Esophagus (tissue), 2 donors: ENCODE results near the gene FOXR1. TPM values are rescaled to one million over a fixed set of nuclear protein-coding genes. Genes with fewer than 3 reads are reported as not detected.
"Not testable (repeated sequence)": the region's sequence is repeated elsewhere in the genome, so short reads cannot be mapped to it uniquely, and the experiment has no call there.

Experiments used
- H3K27ac ChIP-seq, 2 donors: one replicate each; pipeline ENCODE4 v1.5.1; 2013; ENCODE audit warnings: low read depth in 2 of 2, mild to moderate bottlenecking in 2 of 2, inconsistent platforms in 1 of 2, low read length in 1 of 2, moderate library complexity in 1 of 2
- H3K27me3 ChIP-seq, 2 donors: one replicate each; pipeline ENCODE4 v1.6.1; 2013; ENCODE audit warnings: low read length in 2 of 2, control low read depth in 1 of 2, mild to moderate bottlenecking in 1 of 2; ENCODE audit not compliant: insufficient read depth in 2 of 2, control insufficient read depth in 1 of 2
- H3K36me3 ChIP-seq, 2 donors: one replicate each; pipeline ENCODE4 v1.6.1; 2013; ENCODE audit warnings: low read length in 1 of 2; ENCODE audit not compliant: control insufficient read depth in 2 of 2, insufficient read depth in 2 of 2
- H3K4me1 ChIP-seq, 2 donors: one replicate each; pipeline ENCODE4 v1.6.1; 2013; ENCODE audit warnings: low read length in 1 of 2; ENCODE audit not compliant: control insufficient read depth in 2 of 2, insufficient read depth in 2 of 2
- H3K4me3 ChIP-seq, 2 donors: one replicate each; pipeline ENCODE4 v1.5.1; 2013; ENCODE audit warnings: low read length in 2 of 2, mild to moderate bottlenecking in 2 of 2, low read depth in 1 of 2, moderate library complexity in 1 of 2
- H3K9me3 ChIP-seq, 2 donors: one replicate each; pipeline ENCODE4 v1.6.1; 2013; ENCODE audit warnings: mild to moderate bottlenecking in 2 of 2, low read depth in 1 of 2, low read length in 1 of 2, moderate library complexity in 1 of 2; ENCODE audit not compliant: control insufficient read depth in 2 of 2, insufficient read depth in 1 of 2
- WGBS, 2 donors: extraction: QIAGEN DNeasy Blood & Tissue Kit; methylation state at CpG; one replicate each; pipeline ENCODE4 v1.1.7; 2013; 5-methylcytosine and 5-hydroxymethylcytosine counted together
- polyA plus RNA-seq, 2 donors: library from polyadenylated mRNA; stranded (reverse); fragments of 200-250 nt; gene quantifications; one replicate each; pipeline ENCODE4 v1.2.3, GENCODE V29; 2013
- donor health status: healthy with polysubstance abuse.
- donor health status: Bipolar disorder and iron deficiency.

Gene FOXR1
- polyA plus RNA-seq, 2 donors, result not detected

DNA sequence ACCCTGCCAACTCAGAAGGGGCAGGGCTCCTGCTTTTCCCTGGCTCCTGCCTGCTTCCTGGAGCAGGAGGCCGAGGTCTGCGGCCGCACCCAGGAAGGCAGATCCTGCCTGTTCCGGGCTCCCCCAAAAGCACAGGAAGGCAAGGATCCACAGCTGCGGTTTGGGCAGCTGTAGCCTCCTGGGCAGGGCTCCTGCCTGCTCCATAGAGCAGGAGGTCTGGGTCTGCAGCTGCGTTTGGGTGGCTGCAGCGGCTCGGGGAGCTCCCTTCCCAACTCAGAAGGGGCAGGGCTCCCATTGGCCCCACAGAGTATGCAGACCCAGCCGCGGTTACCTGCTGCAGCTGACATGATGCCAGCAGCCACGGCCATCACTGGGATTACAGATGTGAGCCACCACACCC lies 10.0 kb upstream of the FOXR1 start:
- H3K36me3 ChIP-seq, result no peaks in the 10 kb centered on the region

DNA sequence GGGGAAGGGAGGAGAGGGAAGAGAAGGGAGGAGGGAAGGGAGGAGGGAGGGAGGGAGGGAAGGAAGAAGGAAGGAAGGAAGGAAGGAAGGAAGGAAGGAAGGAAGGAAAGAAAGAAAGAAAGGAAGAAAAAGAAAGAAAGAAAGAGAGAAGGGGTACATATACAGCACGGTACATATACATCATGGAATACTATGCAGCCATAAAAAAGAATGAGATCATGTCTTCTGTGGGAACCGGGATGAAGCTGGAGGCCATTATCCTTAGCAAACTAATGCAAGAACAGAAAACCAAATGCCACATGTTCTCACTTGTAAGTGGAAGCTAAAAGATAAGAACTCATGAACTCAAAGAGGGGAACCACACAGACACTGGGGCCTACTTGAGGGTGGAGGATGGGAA lies 2.1 kb upstream of the FOXR1 start:
- H3K27ac ChIP-seq, H3K27me3 ChIP-seq, H3K9me3 ChIP-seq, H3K36me3 ChIP-seq, H3K4me3 ChIP-seq, H3K4me1 ChIP-seq: not testable (repeated sequence)
- WGBS, 2 donors, result 93 to 95% methylated on average over 2 of the region's 2 CpGs

More for the DNA sequence above, 10.0 kb upstream of the FOXR1 start:
- H3K27ac ChIP-seq, result no peak overlapping the region
- H3K27me3 ChIP-seq, result no peaks in the 10 kb centered on the region
- no peaks in the 10 kb centered on the region for H3K9me3 ChIP-seq
- H3K4me3 ChIP-seq, result no peak overlapping the region
- H3K4me1 ChIP-seq, result no peaks in the 10 kb centered on the region
- WGBS, 2 donors, result 40 to 46% methylated on average over 11 of the region's 11 CpGs

DNA sequence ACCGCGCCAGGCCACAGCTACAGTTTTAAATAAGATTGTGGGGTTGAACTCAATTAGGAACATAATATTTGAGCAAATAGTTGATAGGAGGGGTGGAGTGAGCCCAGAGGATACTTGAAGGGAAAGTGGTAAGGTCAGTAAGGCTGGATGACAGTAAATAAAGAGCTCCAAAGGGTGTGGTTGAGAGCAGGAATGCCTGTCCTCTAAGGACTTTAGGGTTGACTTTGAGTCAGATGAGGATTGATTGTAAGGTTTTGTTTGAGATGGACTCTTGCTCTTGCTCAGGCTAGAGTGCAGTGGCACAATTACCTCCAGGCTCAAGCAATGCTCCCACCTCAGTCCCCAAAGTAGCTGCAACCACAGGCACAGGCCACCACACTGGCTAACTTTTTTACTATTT lies 2.4 kb downstream of the FOXR1 start:
- H3K27me3 ChIP-seq, result no peaks in the 10 kb centered on the region
- H3K4me3 ChIP-seq, result no peak overlapping the region
- H3K36me3 ChIP-seq, result no peaks in the 10 kb centered on the region
- no peaks in the 10 kb centered on the region for H3K4me1 ChIP-seq
- peak overlapping the region in 1 of 2 donors; percentile 11 for H3K27ac ChIP-seq
- 92 to 93% methylated on average over 2 of the region's 2 CpGs for WGBS, 2 donors
- H3K9me3 ChIP-seq, result no peaks in the 10 kb centered on the region

DNA sequence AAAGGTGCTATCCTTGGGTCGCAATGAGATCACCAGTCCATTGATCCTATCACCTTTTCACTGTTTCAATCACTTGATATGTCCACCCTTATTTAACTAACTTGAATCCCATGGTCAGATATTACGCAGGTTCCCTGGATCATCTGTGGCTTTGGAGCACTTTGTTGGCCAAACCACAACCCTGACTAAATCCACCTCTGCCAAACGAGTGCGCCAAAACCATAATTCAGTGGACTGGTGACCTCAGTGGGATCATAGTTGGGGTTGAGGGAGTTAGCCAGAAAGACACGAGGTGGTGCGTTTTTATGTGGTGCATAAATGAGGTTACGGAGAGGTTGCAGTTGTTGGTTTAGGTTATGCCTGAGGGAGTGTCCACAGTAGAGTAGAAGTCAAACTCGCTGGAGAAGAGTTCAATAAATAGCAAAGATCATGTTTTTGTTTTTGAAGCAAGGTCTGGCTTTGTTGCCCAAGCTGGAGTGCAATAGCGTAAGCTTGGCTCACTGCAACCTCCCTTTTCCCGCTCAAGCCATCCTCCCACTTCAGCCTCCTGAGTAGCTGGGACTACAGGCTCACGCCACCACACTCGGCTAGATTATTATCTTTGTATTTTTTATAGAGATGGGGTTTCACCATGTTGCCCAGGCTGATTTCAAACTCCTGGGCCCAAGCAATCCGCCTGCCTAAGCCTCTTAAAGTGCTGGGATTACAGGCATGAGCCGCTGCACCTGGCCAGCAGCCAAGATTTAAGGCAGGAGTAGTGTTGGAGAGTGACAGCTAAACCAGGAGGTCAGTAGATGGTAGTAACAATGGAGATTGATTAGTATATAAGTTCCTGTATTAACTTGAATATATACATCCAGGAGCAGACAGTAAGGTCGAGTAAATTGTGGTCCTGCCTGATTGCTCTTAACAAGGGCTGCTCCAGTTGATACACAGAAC lies 4.5 kb downstream of the FOXR1 start:
- WGBS, 2 donors, result 76 to 80% methylated on average over 15 of the region's 15 CpGs
- no peaks in the 10 kb centered on the region for H3K9me3 ChIP-seq
- no peaks in the 10 kb centered on the region for H3K27me3 ChIP-seq
- no peak overlapping the region for H3K4me3 ChIP-seq
- H3K4me1 ChIP-seq, result peaks cover 0 to 3% of the 10 kb centered on the region in 2 donors
- no peak overlapping the region for H3K27ac ChIP-seq
- H3K36me3 ChIP-seq, result no peaks in the 10 kb centered on the region

DNA sequence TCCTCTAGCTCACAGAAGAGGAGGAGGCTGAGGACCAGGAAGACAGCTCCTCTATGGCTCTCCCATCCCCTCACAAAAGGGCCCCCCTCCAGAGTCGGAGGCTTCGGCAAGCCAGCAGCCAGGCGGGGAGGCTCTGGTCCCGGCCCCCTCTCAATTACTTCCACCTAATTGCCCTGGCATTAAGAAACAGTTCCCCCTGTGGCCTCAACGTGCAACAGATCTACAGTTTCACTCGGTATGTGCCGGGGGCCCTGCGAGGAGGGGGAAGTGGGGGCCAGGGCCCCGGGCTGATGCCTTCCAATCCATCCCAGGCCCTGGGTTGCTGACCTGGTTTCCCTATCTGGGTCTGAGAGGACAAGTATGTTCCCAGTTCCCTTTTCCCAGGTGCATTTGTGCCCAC lies 7.9 kb downstream of the FOXR1 start:
- Histone ChIP-seq H3K27ac (no peak overlapping the region), H3K4me3 (no peak overlapping the region), H3K4me1 (peaks cover 0 to 3% of the 10 kb centered on the region in 2 donors), H3K27me3 (no peaks in the 10 kb centered on the region), H3K36me3 (no peaks in the 10 kb centered on the region), H3K9me3 (no peaks in the 10 kb centered on the region)
- 57 to 69% methylated on average over 9 of the region's 9 CpGs for WGBS, 2 donors

DNA sequence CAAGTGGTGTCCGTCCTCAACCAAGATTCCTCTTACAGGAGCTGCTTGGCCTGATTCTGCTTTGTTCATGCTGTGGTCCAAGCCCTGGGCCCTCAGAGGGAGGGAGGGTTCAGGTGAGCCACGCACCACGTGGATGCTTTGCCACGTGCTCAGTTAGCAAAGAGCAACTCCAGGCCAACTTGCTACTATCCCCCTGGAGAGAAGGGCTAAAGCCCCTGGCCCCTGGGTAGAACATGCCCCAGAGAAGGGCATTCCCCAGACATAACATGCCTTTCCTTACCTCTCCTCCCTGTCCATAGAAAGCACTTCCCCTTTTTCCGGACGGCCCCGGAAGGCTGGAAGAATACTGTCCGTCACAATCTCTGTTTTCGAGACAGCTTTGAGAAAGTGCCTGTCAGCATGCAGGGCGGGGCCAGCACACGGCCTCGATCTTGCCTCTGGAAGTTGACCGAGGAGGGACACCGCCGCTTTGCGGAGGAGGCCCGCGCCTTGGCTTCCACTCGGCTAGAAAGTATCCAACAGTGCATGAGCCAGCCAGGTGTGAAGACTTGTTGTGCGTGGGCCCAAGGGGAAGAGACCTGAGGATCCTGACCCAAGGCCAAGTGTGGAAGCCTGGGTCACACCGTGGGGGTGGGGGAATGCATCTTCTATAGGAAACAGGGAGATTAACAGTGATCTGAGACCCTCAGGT lies 8.8 kb downstream of the FOXR1 start:
- Histone ChIP-seq H3K9me3 (no peaks in the 10 kb centered on the region), H3K4me3 (no peak overlapping the region), H3K27ac (no peak overlapping the region), H3K4me1 (peaks cover 0 to 3% of the 10 kb centered on the region in 2 donors), H3K36me3 (no peaks in the 10 kb centered on the region), H3K27me3 (no peaks in the 10 kb centered on the region)
- 33 to 34% methylated on average over 21 of the region's 21 CpGs for WGBS, 2 donors

DNA sequence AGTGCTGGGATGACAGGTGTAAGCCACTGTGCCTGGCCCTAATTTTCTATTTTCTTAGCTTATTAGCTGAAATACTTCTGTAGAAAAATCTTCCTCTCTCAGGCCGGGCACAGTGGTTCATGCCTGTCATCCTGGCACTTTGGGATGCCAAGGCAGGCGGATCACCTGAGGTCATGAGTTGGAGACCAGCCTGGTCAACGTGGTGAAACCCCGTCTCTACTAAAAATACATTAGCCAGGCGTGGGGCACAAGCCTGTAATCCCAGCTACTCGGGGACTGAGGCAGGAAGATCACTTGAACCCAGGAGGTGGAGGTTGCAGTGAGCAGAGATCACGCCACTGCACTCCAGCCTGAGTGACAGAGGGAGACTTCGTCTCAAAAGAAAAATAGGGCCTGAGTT lies 12.8 kb downstream of the FOXR1 start:
- H3K4me3 ChIP-seq, H3K4me1 ChIP-seq, H3K27ac ChIP-seq, H3K9me3 ChIP-seq, H3K36me3 ChIP-seq, H3K27me3 ChIP-seq: not testable (repeated sequence)
- 61 to 66% methylated on average over 8 of the region's 8 CpGs for WGBS, 2 donors

DNA sequence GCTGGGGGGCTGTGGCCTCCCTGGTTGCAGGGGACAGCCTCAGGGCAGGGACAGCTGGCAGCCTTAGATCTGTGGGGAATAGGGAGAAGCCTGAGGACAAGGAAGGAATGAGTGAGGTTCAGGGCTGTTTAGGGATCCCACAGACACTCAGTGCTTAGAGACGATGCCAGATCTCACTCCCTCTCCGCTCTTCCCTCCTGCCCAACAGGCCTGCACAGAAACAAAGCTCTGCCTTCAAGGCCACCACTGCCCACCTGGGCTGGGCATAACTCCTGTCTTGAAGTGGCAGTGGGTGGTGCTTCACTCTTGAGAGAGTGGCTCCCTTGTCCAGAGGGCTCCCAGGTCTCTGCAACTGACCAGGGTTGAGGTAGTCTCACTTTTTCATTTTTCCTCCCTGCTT lies 13.3 kb downstream of the FOXR1 start:
- Histone ChIP-seq H3K36me3 (no peaks in the 10 kb centered on the region), H3K4me3 (no peak overlapping the region), H3K27ac (no peak overlapping the region), H3K9me3 (no peaks in the 10 kb centered on the region), H3K27me3 (no peaks in the 10 kb centered on the region), H3K4me1 (peaks cover 0 to 3% of the 10 kb centered on the region in 2 donors)
- 70 to 80% methylated on average over 2 of the region's 2 CpGs for WGBS, 2 donors

DNA sequence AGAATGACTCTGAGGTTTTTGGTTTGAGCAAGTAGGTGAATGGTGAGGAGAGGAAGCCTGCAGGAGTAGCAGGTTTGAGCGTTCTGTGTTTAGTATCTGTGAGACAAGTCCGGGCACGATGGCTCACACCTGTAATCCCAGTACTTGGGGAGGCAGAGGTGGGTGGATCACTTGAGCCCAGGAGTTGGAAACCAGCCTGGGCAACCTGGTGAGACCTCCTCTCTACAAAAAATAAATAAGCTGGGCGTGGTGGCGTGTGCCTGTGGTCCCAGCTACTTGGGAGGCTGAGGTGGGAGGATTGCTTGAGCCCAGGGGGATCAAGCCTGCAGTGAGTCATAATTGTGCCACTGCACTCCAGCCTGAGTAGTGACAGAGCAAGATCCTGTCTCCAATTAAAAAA lies 16.7 kb downstream of the FOXR1 start:
- Histone ChIP-seq H3K36me3 (no peaks in the 10 kb centered on the region), H3K4me3 (no peak overlapping the region), H3K27ac (peak overlapping the region; percentile 33 to 61), H3K27me3 (no peaks in the 10 kb centered on the region), H3K4me1 (no peaks in the 10 kb centered on the region), H3K9me3 (no peaks in the 10 kb centered on the region)
- WGBS, 2 donors, result 54 to 68% methylated on average over 5 of the region's 5 CpGs
